AG09309 (cell line): ENCODE results near the gene COPS8.

Experiments
- DNase-seq: peaks from one replicate; pipeline ENCODE4 v3.0.0-alpha.2; 2010; ENCODE audit warnings: low read depth
- H3K4me3 ChIP-seq: 2 replicates; pipeline ENCODE4 v1.5.1; 2011; ENCODE audit warnings: mild to moderate bottlenecking, low read depth, low read length, moderate library complexity; ENCODE audit not compliant: control insufficient read depth
- CTCF ChIP-seq: IDR thresholded peaks from 2 replicates; pipeline ENCODE4 v1.5.1; 2011; ENCODE audit warnings: mild to moderate bottlenecking, low read depth, low read length, inconsistent platforms; ENCODE audit not compliant: insufficient read depth, control insufficient read depth; ENCODE audit errors: missing control alignments

Gene COPS8

GRCh38 chr2:237113026-237113795 is 27.5 kb downstream of the COPS8 start:
- no peak for DNase-seq
- no peak overlapping the region for H3K4me3 ChIP-seq
- TF ChIP-seq CTCF: no peak

GRCh38 chr2:237115870-237116269 is 30.2 kb downstream of the COPS8 start:
- TF ChIP-seq CTCF: no peak
- no peak overlapping the region for H3K4me3 ChIP-seq
- DNase-seq: no peak

- H3K4me3 ChIP-seq: no peak overlapping the region
- DNase-seq: no peak
- no peak for TF ChIP-seq CTCF
These were observed 30.7 kb downstream of the COPS8 start for GRCh38 chr2:237116431-237116830.

GRCh38 chr2:237118025-237118424 is 32.3 kb downstream of the COPS8 start:
- H3K4me3 ChIP-seq: no peak overlapping the region
- TF ChIP-seq CTCF: no peak
- no peak for DNase-seq

GRCh38 chr2:237118561-237119155 is 33.0 kb downstream of the COPS8 start:
- H3K4me3 ChIP-seq: no peak overlapping the region
- DNase-seq: no peak
- no peak for TF ChIP-seq CTCF

GRCh38 chr2:237120916-237121315 is 35.2 kb downstream of the COPS8 start:
- H3K4me3 ChIP-seq: no peak overlapping the region
- DNase-seq: no peak
- no peak for TF ChIP-seq CTCF

- H3K4me3 ChIP-seq: no peak overlapping the region
- TF ChIP-seq CTCF: no peak
- no peak for DNase-seq
These were observed 35.6 kb downstream of the COPS8 start for GRCh38 chr2:237121321-237121720.
